Measurements from ENCODE around the gene CNTNAP2.

The CNTNAP2 gene

DNA sequence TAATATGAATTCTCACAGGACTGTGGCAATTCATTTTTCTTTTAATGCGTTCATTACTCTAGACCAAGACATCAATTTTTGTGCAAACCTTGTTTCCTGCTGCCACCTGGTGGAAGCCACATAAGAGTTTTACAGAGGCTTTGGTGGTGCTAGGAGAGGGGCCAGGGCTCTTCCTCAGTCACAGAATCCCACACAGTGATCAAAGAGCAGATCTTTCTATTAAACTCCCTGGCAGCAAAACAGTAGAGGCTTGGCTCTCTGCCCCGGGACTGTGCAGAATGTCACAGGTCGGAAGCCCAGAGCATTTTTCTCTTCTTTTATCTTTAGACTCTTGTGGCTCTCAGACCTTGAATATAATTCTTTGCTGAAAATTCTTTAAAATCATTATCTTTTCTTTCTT lies 1967.5 kb downstream of the CNTNAP2 start:
- no peak for DNase-seq

DNA sequence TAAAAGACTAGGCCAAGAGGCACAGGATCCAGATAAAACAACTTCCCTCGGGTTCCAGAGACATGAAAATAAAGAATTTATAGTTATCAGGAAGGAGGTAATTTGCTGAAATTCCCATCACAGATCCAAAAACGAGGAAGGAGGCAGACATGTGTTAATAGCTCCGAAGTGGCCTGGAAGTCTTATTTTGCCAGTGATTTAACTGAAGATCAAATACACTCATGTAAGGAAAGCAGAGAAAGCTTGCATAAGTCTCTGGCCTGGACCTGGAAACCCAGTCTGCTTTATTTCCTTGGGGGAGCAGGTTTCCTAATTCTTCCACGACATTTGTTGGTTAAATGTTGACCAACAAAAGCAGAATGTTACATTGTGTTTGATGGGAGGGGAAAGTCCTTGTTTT lies 1975.3 kb downstream of the CNTNAP2 start:
- no peak for DNase-seq

DNA sequence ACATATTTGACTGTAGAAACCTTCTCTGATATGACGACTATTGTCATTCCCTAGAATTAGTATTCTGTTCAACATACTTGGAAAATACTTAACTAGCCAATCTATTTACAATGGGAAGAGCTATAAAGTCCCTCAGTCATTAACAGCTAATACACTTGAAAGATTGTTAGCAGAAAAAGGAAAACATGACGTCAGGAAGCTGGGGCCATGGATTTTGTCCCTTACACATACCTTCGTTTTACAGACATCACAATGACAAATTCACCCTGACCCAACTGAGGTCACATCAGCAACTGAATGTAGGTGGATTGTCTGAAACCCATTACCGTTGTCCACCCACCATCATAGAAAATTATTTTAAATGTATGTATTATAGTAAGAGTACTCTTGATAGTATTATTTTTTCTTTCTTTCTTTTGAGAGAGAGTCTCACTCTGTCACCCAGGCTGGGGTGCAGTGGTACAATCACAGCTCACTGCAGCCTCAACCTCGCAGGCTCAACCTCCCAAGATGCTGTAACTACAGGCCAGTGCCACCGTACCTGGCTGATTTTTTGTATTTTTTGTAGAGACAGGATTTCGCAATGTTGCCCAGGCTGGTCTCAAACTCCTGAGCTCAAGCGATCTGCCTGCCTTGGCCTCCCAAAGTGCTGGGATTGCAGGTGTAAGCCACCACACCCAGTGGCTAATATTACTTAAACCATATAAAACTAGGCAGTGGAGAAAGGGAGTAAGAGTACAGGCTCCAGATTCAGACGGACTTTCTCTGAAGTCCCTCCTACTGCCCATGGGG lies 1977.0 kb downstream of the CNTNAP2 start:
- DNase-seq: no peak

DNA sequence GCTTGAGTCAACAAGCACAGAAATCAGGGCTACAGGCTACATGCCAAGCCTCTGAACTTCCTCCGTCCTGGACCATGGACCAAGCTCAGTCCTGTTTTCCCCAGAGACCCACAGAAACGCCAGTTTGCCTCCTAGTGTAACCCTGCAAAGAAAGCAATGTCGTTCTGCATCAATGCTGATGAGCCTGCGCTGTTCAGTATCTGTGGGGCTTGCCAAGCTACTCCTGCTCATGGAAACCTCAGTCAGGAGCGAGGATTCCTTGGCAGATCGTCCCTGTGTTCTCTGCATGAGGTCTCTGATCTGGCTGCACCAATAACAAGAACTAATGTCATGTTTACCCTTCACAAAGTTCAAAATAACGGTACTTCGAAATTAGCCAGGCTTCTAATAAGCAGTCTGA lies 1978.5 kb downstream of the CNTNAP2 start:
- DNase-seq: no peak

DNA sequence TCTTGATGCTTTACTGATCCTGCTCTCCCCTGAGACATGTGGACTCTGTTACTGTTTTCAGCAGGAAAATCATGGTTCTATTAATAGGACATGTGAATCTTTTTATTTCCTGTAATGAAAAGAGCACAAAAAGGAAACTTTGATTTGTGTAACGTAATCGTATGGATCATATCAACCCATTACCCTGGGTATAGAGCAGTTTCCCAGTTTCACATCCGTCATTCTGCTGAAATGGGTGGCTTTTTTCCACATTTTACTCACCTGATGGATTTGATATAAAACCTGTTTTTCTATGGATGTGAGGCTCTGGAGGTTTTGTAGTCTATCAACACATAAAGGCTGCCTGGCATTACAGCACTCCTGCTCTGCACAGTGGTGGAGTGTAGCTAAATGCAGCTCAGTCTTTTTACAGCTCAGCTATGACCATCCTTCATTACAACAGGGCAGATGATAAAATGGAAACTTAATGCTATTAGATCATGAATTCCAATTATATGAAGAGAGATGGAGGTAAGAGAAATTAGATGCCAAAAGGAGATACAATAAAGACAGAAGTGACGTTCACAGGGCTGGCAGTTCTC lies 1987.6 kb downstream of the CNTNAP2 start:
- no peak for DNase-seq

DNA sequence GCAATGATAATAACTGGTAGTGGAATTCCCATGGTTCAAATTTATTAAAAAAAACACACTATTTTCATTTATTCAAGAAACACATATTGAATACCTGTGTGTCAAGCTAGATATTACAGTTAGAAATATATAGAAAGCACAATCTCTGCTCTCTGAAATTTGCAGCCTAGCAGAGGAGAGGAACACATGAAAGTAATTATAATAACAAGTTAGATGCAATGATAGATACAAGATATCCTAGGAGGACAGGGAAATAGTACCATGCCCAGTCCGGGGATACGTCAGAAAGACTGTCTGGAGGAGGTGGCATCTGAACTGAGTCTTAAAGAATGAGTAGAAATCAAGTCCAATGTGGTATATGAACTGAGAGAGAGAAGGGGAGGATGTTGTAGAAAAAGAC lies 1988.3 kb downstream of the CNTNAP2 start:
- no peak for DNase-seq

DNA sequence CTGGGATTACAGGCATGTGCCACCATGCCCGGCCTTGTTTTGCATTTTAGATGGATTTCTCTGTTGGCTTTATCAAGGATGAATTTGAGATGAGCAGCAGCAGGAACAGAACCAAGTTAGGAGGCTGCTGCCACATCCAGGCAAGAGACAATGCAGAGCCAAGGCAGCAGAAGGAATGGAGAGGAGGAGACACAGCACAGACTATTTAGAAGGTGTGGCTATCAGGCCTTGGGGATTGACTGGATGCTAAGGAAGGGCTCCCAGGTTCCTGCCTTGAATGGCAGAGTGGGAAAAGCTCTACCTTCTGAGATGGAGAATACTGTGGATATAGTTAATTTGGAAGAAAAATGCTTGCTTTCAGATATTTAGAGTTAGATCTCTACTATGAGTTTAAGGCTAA lies 1989.3 kb downstream of the CNTNAP2 start:
- no peak for DNase-seq

DNA sequence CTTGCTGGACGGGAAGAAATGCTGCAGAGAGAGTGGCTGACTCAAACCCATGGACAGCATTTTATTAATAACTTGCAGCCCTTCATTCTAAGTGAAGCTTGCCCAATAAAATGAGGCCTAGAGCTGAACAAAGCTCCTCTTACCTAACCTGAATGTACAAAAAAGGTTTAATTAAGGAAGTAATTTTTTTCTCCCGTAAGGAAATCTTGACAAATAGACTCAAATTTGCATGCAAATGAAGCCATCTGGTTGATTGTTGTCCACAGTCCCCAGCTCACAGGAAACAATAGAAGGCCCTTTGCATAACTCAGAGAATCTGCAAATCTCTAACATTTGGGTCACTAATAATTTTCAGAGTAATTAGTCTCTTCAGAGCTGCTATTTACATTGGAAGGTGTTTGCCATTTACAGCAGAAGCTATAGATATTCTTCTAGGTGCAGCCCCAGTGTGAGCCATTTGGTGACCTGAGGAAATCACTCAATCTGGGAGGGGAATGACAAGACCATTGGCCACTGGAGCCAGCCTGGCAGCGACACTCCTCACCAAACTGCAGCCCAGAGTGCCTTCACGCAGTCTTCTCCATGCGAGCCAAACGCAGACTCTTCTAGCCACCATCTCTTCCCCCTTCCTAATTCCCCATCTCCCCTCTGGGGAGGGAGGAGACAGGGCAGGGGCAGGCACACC lies 1991.0 kb downstream of the CNTNAP2 start:
- no peak for DNase-seq

DNA sequence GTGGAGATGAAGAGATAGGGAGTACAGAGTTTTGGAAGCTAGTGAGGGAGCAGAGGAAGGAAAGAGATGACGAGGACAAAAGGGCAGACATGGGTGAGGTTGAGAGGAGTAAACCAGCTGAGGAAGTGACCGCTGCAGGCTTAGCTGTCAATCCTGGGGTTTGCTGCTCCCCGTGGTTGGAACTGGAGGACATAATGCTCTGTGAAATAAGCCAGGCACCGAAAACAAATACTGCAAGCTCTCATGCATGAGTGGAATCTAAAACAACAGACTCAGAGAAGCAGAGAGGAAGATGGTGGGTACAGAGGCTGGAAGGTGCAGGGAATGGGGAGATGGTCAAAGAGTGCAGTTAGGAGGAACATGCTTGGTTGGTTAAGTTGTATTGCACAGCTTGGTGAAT lies 1991.8 kb downstream of the CNTNAP2 start:
- no peak for DNase-seq

DNA sequence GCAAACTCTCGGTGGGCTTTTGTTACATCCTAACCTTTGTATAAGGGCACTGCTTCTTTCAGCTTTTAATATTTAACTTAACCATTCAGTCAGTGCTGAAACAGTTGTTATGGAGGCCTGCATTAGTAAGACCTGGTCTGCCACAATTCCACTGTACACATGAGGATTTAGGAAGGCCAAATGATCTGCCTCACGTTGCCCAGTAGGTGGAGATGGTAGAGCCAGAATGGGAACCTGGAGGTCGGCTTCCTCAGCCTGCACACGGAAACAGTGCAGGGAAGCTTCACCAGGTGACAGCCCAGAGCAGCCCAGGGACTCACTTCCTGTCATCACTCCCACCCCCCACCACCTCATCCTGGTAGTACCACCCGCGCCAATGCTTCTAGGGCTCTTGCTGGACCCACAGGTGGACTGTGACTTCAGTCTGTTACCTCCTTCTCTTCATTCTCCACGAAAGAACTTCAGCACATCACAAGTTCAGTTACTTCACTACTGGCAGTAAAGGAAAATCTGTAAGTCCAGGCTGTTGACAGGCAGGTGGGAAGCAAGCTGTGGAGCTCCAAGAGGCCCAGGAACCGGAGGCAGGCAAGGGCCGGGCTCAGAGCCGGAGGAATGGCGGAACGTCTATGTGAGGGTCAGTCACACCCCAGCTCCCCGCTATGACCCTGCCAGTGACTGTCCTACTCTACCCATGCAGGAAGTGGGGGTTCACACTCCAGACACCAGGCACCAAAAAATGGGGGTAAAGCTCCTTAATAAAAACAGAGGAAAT lies 1993.7 kb downstream of the CNTNAP2 start:
- DNase-seq: no peak

DNA sequence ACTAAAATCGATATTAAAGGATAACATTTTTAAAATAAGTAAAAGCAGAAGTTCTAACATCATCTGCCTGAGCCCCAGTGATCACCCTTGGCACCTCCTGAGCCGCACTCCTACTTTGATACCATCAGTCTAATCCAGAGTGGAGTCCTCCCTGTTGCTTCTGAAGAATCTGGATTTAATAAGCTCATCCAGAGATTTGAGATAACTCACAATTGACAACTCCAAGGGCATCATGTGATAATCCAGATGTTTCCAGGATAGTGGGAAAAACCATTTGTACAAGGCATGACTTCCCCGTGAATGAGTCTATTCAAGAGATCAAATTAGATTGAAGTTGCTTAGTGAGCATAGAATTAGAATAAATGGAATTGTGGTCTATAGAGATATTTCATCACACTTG lies 1998.2 kb downstream of the CNTNAP2 start:
- DNase-seq: no peak

DNA sequence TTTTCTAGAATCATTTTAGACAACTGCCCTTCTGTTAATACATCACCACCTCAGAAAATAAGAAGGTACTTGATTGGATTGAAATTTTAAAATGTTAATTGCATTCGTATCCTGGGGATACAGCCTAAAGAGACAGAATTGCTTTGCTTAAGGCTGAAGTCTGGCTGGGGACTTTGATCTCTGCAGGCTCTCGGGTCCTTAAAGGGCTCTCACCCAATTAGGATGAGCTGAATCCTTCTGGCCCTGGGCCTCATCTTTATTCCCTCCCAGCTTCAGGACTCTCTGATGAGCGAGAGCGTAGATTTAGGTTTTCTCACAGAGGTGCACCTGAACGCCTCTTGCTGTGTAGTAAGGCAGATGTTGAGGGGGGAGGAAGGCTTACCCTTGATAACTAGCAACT lies 1998.7 kb downstream of the CNTNAP2 start:
- no peak for DNase-seq

DNA sequence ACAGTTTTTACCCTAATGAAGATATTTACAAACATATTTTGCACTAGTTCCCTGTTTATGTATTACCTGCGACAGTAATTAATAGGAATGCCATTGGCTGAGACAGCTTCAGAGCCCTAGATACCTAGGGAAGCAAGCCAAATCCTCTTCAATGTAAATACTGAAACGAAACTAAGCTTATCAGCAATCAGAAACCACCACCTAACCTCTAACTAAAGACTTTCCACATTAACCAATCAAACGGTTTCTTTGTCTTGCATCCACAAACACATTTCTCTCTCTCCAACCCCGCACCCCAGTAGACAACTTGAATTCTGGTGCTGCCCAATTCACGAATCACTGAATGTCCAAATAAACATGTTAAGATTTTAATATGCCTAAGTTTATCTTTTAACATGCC lies 1999.6 kb downstream of the CNTNAP2 start:
- DNase-seq: no peak

DNA sequence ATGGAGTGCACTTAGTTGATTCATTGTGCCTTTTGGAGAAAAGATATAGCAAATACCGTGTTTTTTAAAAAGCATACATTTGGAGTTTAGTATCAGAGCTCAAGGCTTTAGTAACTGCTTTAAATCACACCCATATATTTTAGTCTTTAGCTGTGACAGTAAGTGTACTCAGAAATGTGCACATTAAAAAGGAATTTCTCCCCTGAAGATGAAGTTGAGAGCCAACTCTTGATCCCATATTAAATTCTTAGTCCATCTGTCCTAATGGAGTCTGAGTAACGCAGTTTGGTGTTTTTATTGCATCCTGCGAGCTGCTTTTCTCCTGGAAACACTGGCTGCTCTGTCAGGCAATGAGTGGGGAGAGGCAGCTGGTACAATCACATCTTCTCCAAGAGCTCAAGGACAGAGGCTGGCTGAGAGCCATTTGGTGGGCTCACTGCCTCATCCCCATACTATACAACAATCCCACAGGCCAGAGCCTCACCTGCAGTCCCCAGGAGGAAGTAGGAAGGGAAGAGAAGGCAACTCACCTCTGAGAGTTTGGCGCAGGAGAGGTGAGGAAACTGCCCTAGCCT lies 2000.3 kb downstream of the CNTNAP2 start:
- DNase-seq: no peak

DNA sequence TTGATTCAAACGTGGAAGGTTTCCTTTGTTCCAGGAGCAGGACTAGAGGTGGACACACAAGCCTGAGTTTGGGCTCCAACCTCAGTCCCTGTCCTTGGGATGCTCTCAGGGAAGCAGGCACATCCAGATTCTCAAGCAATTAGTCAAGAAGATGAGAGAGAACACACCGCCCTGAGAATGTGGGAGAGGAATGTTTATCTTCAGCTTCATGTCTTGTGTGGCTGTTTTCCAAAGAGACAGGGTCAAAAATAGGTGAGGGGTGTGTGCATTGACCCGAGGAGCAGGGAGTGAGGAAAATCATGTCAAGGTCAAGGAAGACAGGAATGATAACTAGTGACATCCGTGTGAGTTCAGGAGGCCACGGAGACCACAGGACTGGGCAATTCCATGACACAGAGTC lies 2001.8 kb downstream of the CNTNAP2 start:
- DNase-seq: no peak

DNA sequence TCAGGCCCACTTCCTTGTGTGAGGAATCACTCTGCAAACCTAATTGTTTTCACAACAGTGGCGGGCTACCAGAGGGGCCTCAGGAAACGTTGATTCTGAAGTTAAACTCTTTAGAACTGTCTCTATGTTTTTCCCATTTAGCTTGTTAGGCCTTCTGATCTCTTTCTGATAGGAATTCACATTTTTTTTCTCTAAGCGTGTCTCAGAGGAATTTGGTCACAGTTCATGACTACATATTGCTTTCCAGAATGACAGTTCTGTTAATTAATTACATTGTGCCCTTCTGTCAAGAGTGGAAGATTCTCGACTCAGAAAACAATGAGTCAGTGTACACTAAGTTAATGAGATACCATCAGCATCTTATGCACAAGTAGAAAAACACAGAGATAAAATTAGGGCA lies 2004.8 kb downstream of the CNTNAP2 start:
- no peak for DNase-seq

DNA sequence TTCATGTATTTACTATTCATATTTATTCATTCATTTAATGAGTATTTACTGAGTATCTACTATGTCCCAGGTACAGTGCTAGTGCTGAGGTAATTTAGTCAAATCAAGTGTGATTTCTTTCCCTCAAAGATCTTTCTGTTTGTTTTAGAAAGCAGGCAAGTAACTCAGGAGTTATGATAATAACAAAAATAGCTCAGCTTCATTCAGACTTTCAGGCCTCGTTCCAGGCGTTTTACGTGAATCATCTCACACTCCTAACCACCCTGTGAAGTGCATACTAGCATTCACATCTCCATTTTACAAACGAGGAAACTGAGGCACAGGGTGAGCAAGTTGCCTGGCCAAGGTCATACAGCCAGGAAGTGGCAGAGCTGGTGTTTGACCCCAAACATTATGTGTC lies 2005.2 kb downstream of the CNTNAP2 start:
- no peak for DNase-seq

DNA sequence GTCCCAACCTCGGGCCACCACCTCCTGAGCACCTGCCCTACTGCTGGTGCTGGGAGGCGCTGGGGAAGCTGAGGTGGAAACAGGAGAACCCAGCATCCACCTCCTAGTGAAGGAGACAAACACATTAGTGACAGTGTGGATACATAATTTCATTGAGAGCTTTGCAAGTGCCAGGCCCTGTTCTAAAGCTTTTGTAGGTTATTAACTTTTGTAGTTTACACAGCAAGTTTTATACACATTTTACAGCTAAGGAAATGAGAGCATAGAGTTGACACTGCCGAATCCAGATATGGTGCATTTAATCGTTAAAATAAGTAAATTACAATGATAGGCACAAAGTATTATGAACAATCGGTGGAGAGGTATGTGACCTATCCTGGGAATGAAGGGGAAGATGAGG lies 2007.9 kb downstream of the CNTNAP2 start:
- DNase-seq: no peak

DNA sequence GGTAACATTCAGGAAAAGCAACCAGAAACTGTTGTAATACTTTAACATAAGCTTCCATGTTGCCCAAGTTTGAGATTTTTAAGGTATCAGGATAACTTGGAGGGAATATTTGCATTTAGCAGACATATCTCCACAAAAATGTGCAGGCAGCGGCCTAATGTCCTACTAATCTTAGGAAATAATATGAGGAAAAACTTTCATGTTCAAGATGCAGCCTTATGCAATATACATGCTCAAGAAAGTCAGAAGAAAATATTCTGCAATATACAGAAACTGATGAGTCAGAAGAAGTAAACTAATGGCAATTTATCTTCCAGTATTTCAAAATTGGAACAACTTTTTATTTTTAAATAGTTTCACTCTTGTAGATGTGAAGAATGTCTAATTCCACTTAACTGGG lies 2010.8 kb downstream of the CNTNAP2 start:
- DNase-seq: no peak

DNA sequence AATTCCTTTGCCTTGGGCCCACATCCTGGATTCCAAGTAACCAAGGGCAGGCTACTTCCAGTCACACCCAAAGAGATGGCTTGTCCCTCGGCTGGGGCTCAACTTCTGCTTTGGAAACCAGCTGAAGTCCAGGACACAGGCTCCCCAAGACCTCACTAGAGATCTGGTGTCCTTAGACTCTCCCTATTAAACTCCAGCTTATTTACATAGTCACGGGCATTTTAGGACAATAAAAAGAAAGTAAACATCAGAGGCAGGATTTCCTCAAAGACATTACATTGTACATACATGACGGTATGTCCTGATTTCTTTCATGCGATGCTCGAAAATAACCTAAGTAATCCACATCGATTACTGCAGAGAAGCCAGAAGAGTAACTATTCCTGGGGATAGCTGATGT lies 2012.4 kb downstream of the CNTNAP2 start:
- DNase-seq: no peak

DNA sequence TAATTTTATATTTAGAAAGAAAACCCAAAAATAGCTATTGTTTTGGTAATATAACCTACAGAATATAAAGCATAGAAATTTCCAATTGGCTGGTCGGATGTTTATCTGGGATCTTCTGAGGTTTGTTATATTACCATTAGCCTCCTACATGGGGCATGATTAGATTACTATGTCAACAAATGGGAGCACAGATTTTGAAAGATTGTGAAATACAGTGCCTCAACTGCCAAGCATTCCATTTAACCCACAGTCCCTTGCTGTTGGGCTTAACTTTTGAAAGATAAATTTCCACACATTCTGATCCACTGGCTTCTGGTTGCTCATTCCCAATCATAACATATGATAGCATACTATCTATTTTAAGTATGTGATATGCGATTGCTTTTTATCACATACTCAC lies 2018.5 kb downstream of the CNTNAP2 start:
- no peak for DNase-seq

DNA sequence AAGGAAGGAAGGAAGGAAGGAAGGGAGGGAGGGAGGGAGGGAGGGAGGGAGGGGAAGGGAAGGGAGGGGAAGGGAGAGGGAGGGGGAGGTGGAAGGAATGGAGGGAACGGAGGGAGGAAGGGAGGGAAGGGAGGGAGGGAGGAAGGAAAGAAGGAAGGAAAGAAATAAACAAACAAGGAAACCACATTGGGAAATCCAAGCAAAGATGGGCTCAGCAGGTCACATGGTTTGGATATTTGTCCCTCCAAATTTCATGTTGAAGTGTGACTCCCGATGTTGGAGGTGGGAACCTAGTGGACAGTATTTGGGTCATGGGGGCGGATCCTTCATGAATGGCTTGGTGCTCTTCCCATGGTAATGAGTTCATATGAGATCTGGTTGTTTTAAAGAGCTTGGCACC lies 2019.4 kb downstream of the CNTNAP2 start:
- no peak for DNase-seq

DNA sequence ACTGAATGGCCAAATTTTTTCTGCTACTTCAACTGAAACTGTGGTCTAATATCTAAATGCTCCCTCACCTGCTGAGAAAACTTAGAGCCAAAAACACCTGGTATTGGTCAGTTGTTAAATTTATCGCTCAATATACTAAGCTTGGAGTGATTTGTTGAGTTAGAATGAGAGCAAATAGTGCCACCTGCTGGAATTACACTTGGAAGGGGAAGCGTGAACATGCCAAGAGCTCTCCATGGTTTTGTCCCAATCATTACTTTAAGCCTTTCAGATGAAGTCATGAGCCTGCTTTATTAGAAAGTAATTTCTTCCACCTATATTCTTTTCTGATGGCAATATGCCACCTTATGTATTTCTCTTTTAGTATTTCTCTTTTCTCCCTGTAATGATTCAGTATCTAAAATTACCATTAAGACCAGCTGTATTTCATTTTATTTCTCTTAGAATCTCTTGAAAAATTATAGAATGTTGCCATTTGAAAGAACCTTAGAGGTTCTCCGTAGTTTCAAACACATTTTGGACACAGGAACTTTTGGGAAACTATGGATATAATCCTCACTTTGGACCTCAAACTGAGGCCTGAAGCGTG lies 2026.2 kb downstream of the CNTNAP2 start:
- DNase-seq: no peak
